Activated naive CD4-positive, alpha-beta T cell treated with Interleukin-2 at 50 U/mL for 16 hours (primary cell): Measurements from ENCODE around the gene MED13.
"Not testable (repeated sequence)": the region's sequence is repeated elsewhere in the genome, so short reads cannot be mapped to it uniquely, and the experiment has no call there.

Experiments used
- DNase-seq: peaks from one replicate; pipeline ENCODE4 v3.0.0-alpha.2; 2020

The MED13 gene

DNA sequence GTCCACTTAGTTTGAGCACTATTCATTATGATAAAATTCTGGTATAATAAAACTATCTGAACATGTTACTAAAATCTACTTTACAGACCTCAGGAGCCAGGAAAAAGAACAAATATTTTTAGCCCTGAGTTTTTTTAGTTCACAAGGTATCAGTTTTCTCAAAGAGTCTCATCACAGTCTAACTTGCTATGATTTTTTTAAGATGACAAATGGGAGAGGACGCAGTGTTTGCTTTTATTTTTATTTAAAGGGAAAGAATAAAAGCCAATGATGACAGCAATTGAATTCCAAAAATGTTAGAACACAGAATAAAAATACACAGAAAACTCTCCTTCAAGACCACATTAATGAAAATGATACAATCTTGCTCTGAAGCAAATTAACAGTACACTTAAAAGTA is 7.4 kb downstream of the MED13 start:
- no peak for DNase-seq

DNA sequence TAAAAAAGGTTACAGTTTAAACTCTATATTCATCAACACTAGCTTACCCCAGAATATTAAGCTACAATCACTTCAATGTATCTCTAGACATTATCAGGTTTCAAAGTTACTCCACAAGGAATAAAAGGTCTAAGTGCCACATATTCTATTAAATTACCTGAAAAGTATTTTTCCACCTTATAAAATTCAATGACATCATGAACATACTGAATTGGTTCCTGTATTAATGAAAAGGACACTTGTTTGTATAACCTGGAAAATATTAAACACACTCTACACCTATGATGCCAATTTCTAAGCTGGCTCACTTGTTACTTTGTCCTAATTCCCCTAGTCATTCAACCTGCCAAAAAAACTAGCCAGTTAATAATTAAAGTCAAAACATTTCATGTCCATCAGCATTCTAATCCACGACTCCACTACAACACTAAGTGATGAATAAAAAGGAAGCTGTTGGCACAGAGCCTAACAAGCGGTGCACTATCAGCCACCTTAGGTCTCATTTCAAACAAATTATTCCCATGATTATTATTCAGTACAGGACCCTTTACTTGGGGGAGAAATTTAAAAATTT is 12.2 kb downstream of the MED13 start:
- DNase-seq, result no peak

- DNase-seq, result no peak
These were observed 14.0 kb downstream of the MED13 start for GRCh38 chr17:62051053-62051452.

GRCh38 chr17:62049299-62049698 is 15.8 kb downstream of the MED13 start:
- DNase-seq, result no peak

DNA sequence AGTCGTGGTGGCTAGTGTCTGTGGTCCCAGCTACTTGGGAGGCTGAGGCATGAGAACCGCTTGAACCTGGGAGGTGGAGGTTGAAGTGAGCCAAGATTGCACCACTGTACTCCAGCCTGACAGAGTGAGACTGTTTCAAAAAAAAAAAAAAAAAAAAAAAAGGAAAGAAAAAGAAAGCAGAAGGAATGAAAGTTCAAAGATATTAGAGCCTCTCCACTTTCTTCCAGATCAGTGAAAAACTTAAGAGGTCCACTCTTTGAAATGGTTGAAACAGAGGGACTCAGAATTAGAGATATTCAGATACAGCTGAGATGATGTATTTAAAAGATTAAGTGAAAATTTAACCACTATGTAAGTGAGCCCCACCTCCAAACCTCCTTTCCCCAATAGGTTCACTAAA is 16.8 kb downstream of the MED13 start:
- no peak for DNase-seq

GRCh38 chr17:62045517-62045916 is 19.6 kb downstream of the MED13 start:
- DNase-seq, result no peak

DNA sequence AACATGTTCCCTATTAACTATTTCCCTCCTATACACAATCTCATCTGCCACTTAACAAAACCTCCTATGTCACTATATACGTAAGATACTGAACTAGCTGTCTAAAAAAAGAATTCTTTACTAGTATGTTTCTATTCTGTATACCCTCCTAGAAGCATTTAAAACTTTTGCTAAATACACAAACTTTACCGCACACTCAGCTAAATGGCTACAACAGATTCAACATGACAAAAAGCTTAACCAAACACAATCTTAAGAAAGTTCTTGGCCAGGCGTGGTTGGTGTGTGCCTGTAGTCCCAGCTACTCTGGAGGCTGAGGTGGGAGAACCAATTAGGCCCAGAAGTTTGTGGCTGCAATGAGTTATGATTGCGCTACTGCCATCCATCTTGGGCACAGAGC is 20.0 kb downstream of the MED13 start:
- DNase-seq, result no peak

GRCh38 chr17:62043602-62044001 is 21.5 kb downstream of the MED13 start:
- DNase-seq, result no peak

- DNase-seq, result no peak
These were observed 21.9 kb downstream of the MED13 start for GRCh38 chr17:62043140-62043539.

- no peak for DNase-seq
These were observed 26.8 kb downstream of the MED13 start for GRCh38 chr17:62038248-62038647.

DNA sequence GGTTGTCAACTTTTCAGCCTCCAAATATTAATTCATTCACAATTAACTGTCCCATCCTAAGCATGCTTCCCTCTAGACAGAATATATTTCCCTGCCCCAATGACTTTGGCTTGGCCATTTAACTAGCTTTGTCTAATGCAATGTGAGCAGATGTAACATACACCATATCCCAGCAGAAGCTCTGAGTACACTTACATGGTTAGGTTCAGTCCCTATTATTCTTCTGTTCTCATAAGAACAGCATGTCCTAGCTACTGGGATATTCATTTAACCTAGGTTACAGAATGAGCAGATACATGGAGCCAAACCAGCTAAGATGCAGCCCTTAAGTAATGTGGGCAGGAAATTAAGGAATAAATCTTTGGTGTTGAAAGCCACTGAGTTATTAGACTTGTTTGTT is 31.8 kb downstream of the MED13 start:
- no peak for DNase-seq

- no peak for DNase-seq
These were observed 32.6 kb downstream of the MED13 start for GRCh38 chr17:62032480-62032879.

- no peak for DNase-seq
These were observed 34.8 kb downstream of the MED13 start for GRCh38 chr17:62030264-62030663.

GRCh38 chr17:62024866-62025265 is 40.2 kb downstream of the MED13 start:
- no peak for DNase-seq

GRCh38 chr17:62017912-62018311 is 47.2 kb downstream of the MED13 start:
- no peak for DNase-seq

- DNase-seq, result no peak
These were observed 47.6 kb downstream of the MED13 start for GRCh38 chr17:62017496-62017895.

- no peak for DNase-seq
These were observed 50.6 kb downstream of the MED13 start for GRCh38 chr17:62014526-62014925.

GRCh38 chr17:62009220-62009619 is 55.9 kb downstream of the MED13 start:
- DNase-seq, result no peak

GRCh38 chr17:62008294-62008693 is 56.8 kb downstream of the MED13 start:
- no peak for DNase-seq

DNA sequence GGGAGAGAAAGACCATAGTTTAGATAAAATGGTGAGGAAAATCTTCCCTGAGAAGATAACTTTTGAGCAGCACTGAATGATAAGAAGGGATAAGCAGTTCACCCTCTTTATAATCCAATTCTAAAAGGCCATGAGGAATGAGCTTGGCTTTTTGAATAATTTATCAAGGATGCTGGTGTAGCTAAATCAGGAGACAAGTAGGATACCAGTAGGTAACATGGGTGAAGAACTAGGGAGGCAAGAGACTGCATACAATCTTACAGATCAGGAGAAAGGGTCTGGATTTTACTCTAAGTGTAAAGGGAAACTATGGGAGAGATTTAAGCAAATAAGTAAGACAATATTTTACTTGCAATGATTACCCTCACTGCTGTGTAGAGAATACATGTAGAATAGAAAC is 60.7 kb downstream of the MED13 start:
- DNase-seq, result no peak

GRCh38 chr17:62003141-62003540 is 61.9 kb downstream of the MED13 start:
- not testable (repeated sequence) for DNase-seq

- DNase-seq, result no peak
These were observed 64.0 kb downstream of the MED13 start for GRCh38 chr17:62001105-62001504.

DNA sequence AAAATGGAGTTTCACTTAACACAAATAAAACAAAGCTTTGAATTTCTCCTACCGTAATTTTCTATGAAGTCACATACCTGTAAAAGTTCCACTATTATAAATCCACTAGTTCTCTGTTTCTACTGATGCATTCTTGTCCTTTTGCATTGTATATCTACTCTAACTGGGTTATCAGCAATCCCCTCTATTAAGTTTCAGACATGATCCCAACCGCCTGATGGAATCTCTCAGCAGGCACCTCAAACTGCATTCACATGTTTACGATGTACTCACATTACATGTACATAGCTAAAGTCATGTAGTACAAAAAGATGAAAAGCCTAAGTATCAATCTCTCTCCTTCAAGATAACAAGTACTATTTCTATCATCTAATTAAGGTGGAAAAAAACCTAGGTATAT is 64.9 kb downstream of the MED13 start:
- no peak for DNase-seq

DNA sequence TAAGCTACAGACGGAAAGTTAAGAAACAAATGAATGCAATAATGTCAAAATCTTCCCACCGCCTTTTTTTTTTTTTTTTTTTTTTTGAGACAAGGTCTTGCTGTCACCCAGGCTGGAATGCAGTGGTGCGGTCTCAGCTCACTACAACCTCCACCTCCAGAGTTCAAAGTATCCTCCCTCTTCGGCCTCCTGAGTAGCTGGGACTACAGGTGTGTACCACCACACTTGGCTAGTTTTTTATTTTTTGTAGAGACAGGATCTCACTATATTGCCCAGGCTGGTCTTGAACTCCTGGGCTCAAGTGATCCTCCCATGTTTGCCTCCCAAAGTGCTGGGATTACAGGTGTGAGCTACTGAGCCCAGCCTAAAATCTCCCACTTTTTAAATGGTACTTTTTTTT is 66.5 kb downstream of the MED13 start:
- DNase-seq, result not testable (repeated sequence)

DNA sequence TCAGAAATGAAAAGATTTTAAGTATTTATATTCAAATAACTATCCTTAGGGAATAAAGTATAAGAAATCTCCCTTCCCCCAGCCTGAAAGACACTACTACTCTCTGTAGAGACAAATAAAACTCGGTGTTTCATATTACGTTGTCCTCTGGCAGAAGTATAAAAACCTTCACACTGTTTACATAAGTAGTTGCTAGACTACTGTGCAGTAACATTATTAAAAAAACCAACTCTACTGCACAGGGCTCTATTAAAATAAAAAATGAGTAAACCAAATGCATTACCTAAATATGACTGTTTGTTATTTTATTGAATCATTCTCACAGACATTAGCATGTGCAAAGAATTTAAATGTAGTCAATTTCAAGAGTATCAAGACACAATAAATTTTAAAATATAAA is 67.4 kb downstream of the MED13 start:
- DNase-seq, result no peak
